ENCODE data around the gene CHDH. TPM values are rescaled to one million over a fixed set of nuclear protein-coding genes. Genes with fewer than 3 reads are reported as not detected.

Gene CHDH
- total and polyA plus RNA-seq, 2 experiments from 2014 or later = 2.3 to 6.6 TPM

DNA sequence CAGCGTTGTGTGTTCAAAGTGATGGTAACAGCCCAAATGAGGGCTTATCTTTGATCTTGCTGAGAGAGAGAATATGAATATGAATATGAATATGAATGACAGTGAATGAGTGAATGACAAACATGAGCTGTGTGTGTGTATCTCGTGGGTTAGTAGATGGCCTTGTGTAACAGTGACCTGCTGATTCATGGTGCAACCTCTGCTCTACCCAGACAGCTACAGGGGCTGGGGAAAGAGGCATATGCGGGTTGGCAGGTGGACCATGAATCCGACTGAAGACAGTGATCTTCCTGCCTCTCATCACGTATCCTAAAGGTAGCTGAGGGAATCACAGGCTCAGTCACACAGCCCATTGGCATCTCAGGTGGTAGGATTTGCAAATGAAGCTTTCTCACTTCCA is 58.2 kb downstream of the CHDH start (continued):
- TF ChIP-seq, protein P1, sequence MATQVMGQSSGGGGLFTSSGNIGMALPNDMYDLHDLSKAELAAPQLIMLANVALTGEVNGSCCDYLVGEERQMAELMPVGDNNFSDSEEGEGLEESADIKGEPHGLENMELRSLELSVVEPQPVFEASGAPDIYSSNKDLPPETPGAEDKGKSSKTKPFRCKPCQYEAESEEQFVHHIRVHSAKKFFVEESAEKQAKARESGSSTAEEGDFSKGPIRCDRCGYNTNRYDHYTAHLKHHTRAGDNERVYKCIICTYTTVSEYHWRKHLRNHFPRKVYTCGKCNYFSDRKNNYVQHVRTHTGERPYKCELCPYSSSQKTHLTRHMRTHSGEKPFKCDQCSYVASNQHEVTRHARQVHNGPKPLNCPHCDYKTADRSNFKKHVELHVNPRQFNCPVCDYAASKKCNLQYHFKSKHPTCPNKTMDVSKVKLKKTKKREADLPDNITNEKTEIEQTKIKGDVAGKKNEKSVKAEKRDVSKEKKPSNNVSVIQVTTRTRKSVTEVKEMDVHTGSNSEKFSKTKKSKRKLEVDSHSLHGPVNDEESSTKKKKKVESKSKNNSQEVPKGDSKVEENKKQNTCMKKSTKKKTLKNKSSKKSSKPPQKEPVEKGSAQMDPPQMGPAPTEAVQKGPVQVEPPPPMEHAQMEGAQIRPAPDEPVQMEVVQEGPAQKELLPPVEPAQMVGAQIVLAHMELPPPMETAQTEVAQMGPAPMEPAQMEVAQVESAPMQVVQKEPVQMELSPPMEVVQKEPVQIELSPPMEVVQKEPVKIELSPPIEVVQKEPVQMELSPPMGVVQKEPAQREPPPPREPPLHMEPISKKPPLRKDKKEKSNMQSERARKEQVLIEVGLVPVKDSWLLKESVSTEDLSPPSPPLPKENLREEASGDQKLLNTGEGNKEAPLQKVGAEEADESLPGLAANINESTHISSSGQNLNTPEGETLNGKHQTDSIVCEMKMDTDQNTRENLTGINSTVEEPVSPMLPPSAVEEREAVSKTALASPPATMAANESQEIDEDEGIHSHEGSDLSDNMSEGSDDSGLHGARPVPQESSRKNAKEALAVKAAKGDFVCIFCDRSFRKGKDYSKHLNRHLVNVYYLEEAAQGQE (IDR thresholded peaks at IDR 0.05; ENCODE audit: unreplicated experiment) = no peak

DNA sequence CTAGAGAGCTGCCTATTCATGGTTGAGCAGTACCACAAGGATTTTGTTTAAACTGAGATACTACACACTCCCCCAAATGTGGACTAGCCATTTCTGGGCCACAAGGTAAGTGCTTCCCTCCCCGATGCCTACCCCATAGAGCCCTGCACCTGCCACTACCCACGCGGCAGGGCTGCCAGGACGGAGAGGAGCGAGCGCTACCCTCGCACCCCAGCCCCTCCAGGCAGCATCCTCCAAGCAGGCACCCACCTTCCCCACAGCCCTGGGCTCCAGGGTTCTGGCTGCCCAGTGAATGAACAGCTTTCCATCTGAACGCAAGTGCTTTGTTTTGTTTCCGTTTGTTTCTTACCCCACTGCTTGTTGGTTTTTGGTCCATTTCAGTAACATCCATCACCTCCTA is 59.2 kb downstream of the CHDH start:
- H3K9me3 Mint-ChIP-seq = no peaks in the 10 kb centered on the region
- Histone ChIP-seq H3F3A (replicated peaks; ENCODE audit: low read depth) (no peaks in the 10 kb centered on the region), H3K4me1 (ENCODE audit: insufficient read depth) (no peaks in the 10 kb centered on the region), H2AFZ (no peak overlapping the region), H3K27me3 (ENCODE audit: insufficient read depth) (no peaks in the 10 kb centered on the region), H4K20me1 (replicated peaks; ENCODE audit: insufficient read depth) (no peaks in the 10 kb centered on the region), H3K4me3 (no peak overlapping the region), H3K79me2 (replicated peaks; ENCODE audit: insufficient read depth) (no peaks in the 10 kb centered on the region), H3K9me2 (ENCODE audit: insufficient read depth) (peaks cover 3% of the 10 kb centered on the region; the same call in 1 of the 2 replicates), H3K27ac (ENCODE audit: low read depth) (no peak overlapping the region), H3K4me2 (no peak overlapping the region), H3K36me3 (ENCODE audit: insufficient read depth) (no peaks in the 10 kb centered on the region)
- no peak for DNase-seq (ENCODE audit: low spot score)
- H3K27me3 Mint-ChIP-seq (ENCODE audit: insufficient read depth, low read depth, poor library complexity) = peaks cover 1% of the 10 kb centered on the region
- H3K27ac Mint-ChIP-seq = no peak overlapping the region
- peaks cover 13% of the 10 kb centered on the region for H3K4me1 Mint-ChIP-seq
- no peak for ATAC-seq
- no peaks in the 10 kb centered on the region for H3K36me3 Mint-ChIP-seq (ENCODE audit: low read depth)
- H3K4me3 Mint-ChIP-seq = no peak overlapping the region
- TF ChIP-seq EZH2 (IDR thresholded peaks at IDR 0.05; ENCODE audit: low read depth, unreplicated experiment) (no peak), ZNF114 (CRISPR knock-in tag; IDR thresholded peaks at IDR 0.05) (no peak), EZH2phosphoT487 (IDR thresholded peaks at IDR 0.05; ENCODE audit: unreplicated experiment) (no peak), CREB1 (CRISPR knock-in tag; IDR thresholded peaks at IDR 0.05; ENCODE audit: low read depth) (no peak), ZNF331 (CRISPR knock-in tag; IDR thresholded peaks at IDR 0.05; ENCODE audit: low read depth) (no peak), NANOG (IDR thresholded peaks at IDR 0.05; ENCODE audit: borderline replicate concordance) (no peak), POLR2AphosphoS5 (IDR thresholded peaks at IDR 0.05; ENCODE audit: low read depth) (no peak), JUNB (IDR thresholded peaks at IDR 0.05; ENCODE audit: unreplicated experiment) (no peak)
- TF ChIP-seq, protein P2, sequence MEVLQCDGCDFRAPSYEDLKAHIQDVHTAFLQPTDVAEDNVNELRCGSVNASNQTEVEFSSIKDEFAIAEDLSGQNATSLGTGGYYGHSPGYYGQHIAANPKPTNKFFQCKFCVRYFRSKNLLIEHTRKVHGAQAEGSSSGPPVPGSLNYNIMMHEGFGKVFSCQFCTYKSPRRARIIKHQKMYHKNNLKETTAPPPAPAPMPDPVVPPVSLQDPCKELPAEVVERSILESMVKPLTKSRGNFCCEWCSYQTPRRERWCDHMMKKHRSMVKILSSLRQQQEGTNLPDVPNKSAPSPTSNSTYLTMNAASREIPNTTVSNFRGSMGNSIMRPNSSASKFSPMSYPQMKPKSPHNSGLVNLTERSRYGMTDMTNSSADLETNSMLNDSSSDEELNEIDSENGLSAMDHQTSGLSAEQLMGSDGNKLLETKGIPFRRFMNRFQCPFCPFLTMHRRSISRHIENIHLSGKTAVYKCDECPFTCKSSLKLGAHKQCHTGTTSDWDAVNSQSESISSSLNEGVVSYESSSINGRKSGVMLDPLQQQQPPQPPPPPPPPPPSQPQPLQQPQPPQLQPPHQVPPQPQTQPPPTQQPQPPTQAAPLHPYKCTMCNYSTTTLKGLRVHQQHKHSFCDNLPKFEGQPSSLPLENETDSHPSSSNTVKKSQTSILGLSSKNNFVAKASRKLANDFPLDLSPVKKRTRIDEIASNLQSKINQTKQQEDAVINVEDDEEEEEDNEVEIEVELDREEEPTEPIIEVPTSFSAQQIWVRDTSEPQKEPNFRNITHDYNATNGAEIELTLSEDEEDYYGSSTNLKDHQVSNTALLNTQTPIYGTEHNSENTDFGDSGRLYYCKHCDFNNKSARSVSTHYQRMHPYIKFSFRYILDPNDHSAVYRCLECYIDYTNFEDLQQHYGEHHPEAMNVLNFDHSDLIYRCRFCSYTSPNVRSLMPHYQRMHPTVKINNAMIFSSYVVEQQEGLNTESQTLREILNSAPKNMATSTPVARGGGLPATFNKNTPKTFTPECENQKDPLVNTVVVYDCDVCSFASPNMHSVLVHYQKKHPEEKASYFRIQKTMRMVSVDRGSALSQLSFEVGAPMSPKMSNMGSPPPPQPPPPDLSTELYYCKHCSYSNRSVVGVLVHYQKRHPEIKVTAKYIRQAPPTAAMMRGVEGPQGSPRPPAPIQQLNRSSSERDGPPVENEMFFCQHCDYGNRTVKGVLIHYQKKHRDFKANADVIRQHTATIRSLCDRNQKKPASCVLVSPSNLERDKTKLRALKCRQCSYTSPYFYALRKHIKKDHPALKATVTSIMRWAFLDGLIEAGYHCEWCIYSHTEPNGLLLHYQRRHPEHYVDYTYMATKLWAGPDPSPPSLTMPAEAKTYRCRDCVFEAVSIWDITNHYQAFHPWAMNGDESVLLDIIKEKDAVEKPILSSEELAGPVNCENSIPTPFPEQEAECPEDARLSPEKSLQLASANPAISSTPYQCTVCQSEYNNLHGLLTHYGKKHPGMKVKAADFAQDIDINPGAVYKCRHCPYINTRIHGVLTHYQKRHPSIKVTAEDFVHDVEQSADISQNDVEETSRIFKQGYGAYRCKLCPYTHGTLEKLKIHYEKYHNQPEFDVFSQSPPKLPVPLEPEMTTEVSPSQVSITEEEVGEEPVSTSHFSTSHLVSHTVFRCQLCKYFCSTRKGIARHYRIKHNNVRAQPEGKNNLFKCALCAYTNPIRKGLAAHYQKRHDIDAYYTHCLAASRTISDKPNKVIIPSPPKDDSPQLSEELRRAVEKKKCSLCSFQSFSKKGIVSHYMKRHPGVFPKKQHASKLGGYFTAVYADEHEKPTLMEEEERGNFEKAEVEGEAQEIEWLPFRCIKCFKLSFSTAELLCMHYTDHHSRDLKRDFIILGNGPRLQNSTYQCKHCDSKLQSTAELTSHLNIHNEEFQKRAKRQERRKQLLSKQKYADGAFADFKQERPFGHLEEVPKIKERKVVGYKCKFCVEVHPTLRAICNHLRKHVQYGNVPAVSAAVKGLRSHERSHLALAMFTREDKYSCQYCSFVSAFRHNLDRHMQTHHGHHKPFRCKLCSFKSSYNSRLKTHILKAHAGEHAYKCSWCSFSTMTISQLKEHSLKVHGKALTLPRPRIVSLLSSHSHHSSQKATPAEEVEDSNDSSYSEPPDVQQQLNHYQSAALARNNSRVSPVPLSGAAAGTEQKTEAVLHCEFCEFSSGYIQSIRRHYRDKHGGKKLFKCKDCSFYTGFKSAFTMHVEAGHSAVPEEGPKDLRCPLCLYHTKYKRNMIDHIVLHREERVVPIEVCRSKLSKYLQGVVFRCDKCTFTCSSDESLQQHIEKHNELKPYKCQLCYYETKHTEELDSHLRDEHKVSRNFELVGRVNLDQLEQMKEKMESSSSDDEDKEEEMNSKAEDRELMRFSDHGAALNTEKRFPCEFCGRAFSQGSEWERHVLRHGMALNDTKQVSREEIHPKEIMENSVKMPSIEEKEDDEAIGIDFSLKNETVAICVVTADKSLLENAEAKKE (CRISPR knock-in tag; IDR thresholded peaks at IDR 0.05) = no peak
- TF ChIP-seq, protein P3, sequence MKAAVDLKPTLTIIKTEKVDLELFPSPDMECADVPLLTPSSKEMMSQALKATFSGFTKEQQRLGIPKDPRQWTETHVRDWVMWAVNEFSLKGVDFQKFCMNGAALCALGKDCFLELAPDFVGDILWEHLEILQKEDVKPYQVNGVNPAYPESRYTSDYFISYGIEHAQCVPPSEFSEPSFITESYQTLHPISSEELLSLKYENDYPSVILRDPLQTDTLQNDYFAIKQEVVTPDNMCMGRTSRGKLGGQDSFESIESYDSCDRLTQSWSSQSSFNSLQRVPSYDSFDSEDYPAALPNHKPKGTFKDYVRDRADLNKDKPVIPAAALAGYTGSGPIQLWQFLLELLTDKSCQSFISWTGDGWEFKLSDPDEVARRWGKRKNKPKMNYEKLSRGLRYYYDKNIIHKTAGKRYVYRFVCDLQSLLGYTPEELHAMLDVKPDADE (IDR thresholded peaks at IDR 0.05) = no peak
- TF ChIP-seq, protein P1 (IDR thresholded peaks at IDR 0.05; ENCODE audit: unreplicated experiment) = no peak
